Stimulated activated CD8-positive, alpha-beta memory T cell treated with anti-CD3 and anti-CD28 coated beads, Interleukin-15, amount 100 ng/mL, for 48 hours (primary cell): ENCODE data around the gene TM9SF3.
A peak's percentile ranks its signal among the peaks of the same experiment; 100 is the strongest.
"Not testable (repeated sequence)": the region's sequence is repeated elsewhere in the genome, so short reads cannot be mapped to it uniquely, and the experiment has no call there.

Experiments
- DNase-seq, 2 donors: peaks; one replicate each; pipeline ENCODE4 v3.0.0-alpha.2; 2020; ENCODE audit warnings: low read depth in 2 of 2

Gene TM9SF3

GRCh38 chr10:96568402-96568801 is 18.4 kb downstream of the TM9SF3 start:
- no peak for DNase-seq

GRCh38 chr10:96565774-96566173 is 21.0 kb downstream of the TM9SF3 start:
- no peak for DNase-seq

- DNase-seq = no peak
Observed at GRCh38 chr10:96560966-96561887, 25.6 kb downstream of the TM9SF3 start.

GRCh38 chr10:96560489-96560888 is 26.3 kb downstream of the TM9SF3 start:
- no peak for DNase-seq

GRCh38 chr10:96556003-96556402 is 30.8 kb downstream of the TM9SF3 start:
- DNase-seq = no peak

- no peak for DNase-seq
Observed at GRCh38 chr10:96555330-96555729, 31.5 kb downstream of the TM9SF3 start.

GRCh38 chr10:96548589-96548988 is 38.2 kb downstream of the TM9SF3 start:
- DNase-seq = no peak

GRCh38 chr10:96545558-96545957 is 41.3 kb downstream of the TM9SF3 start:
- not testable (repeated sequence) for DNase-seq

GRCh38 chr10:96541921-96542320 is 44.9 kb downstream of the TM9SF3 start:
- no peak for DNase-seq

- DNase-seq = no peak
Observed at GRCh38 chr10:96540240-96540639, 46.6 kb downstream of the TM9SF3 start.

GRCh38 chr10:96538683-96539082 is 48.1 kb downstream of the TM9SF3 start:
- no peak for DNase-seq

GRCh38 chr10:96536129-96536528 is 50.7 kb downstream of the TM9SF3 start:
- DNase-seq = no peak

GRCh38 chr10:96532523-96532922 is 54.3 kb downstream of the TM9SF3 start:
- DNase-seq = no peak

- no peak for DNase-seq
Observed at GRCh38 chr10:96529634-96530279, 57.1 kb downstream of the TM9SF3 start.

GRCh38 chr10:96524741-96525140 is 62.1 kb downstream of the TM9SF3 start:
- DNase-seq = no peak

GRCh38 chr10:96517284-96517683 is 69.5 kb downstream of the TM9SF3 start:
- DNase-seq = no peak

- no peak for DNase-seq
Observed at GRCh38 chr10:96516337-96516736, 70.5 kb downstream of the TM9SF3 start.

GRCh38 chr10:96513698-96514561 is 72.9 kb downstream of the TM9SF3 start, which contains the start of gene TLL2:
Gene TLL2, minus strand, starts transcription at chr10:96513926. Its CDS starts 241 bp downstream, at chr10:96513685.
- DNase-seq = peak; percentile 58 to 62

GRCh38 chr10:96513305-96513697 is 73.5 kb downstream of the TM9SF3 start:
- peak in 1 of 2 donors; percentile 41 for DNase-seq

- no peak for DNase-seq
Observed at GRCh38 chr10:96512524-96513304, 74.1 kb downstream of the TM9SF3 start.
